Muscle of arm (tissue), 12 donors: Measurements from ENCODE around the gene FH. TPM values are rescaled to one million over a fixed set of nuclear protein-coding genes. Genes with fewer than 3 reads are reported as not detected.

Experiments used
- DNase-seq: peaks from one replicate; pipeline ENCODE4 v3.0.0-alpha.2; 2013
- polyA plus RNA-seq, 12 donors: library from polyadenylated mRNA; unstranded; fragments of 120-200 nt; gene quantifications; one replicate each; pipeline ENCODE4 v1.2.1, GENCODE V29; 2013; ENCODE audit not compliant: insufficient read length in 12 of 12

Gene FH
- polyA plus RNA-seq, 12 donors, result 47.5 to 89.4 (median 73.6) TPM; not detected in 1

DNA sequence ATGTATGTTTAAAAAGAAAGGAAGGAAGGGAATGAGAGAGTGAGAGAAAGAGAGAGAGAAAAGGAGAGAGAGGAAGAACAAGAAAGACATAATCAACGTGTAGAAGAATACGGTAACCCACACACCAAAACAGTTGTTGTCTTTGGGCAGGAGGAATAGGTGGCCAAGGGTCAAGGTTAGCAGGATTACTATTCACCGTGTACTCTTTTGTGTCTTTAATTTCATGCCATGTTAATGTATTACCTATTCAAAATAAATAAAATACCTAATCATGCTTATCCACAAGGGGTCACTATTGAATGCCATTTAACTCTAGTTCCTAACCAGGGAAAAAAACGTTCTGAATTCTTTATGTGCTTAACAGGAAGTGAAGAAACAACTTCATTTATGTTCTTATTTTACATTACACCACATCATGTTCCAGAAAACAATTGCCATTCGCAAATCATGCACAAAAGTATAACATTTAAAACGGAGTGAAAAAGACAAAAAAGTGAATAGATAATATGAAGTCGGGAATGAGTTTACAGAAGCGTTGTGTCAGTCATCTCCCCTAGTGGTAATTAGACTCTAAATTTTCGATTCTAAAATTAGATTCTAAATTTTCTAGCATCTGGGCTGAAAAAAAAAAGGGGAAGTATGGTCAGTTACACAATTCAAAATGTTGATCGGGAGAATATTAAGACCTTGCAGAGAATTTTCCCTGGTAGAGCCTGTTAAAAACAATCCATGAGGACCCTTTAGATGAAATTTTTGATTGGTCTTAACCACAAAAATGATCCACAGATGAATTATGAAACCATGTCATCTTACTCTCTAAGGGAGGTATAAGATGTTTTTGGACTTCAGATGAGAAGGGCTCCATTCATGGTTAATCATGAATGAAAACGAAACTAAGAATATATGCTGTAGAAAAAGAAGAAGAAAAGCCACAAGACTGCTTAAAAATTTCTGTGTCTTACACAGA lies 11.9 kb upstream of the FH start:
- peak; percentile 38 for DNase-seq

- DNase-seq, result no peak
These were observed 7.6 kb upstream of the FH start for GRCh38 chr1:241527146-241527545.

DNA sequence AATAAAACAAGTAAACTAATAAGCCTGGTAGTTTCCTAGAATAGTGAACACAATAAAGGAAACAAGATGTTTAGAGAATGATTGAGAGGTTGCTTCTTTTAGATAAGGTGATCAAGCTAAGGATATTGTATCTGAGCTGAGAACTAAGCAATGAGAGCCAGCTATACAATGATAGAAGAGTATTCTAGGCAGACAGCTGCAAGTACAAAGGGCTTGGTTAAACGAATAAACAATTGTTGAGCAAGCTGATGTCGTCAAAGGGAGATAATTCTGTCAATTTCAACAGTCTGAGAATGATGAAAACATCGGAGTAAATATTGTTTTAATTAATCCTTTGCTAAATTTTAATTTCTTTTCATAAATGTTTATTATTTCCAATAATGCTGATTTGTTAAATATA lies 5.5 kb upstream of the FH start:
- DNase-seq, result no peak

DNA sequence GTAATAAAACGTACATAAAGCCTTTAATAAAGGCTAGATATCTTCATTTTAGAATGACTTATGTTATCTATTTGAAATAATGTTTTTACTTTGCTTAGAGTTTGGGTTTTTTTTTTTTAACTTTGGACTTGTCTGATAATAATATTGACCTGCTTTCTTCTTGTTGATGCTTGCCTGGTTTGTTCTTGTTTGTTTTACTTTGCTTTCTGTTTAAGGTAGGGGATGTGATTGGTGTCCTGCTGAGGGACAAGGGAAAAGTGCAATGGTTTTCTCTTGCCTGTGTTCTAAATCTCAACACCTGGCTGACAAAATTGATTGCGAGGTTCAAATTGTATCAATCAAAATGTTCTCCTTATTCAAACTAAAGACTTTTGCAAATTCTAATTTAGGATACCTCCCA lies 2.2 kb upstream of the FH start:
- DNase-seq, result no peak

GRCh38 chr1:241520080-241520465 lies 518 bp upstream of the FH start:
- DNase-seq, result no peak

DNA sequence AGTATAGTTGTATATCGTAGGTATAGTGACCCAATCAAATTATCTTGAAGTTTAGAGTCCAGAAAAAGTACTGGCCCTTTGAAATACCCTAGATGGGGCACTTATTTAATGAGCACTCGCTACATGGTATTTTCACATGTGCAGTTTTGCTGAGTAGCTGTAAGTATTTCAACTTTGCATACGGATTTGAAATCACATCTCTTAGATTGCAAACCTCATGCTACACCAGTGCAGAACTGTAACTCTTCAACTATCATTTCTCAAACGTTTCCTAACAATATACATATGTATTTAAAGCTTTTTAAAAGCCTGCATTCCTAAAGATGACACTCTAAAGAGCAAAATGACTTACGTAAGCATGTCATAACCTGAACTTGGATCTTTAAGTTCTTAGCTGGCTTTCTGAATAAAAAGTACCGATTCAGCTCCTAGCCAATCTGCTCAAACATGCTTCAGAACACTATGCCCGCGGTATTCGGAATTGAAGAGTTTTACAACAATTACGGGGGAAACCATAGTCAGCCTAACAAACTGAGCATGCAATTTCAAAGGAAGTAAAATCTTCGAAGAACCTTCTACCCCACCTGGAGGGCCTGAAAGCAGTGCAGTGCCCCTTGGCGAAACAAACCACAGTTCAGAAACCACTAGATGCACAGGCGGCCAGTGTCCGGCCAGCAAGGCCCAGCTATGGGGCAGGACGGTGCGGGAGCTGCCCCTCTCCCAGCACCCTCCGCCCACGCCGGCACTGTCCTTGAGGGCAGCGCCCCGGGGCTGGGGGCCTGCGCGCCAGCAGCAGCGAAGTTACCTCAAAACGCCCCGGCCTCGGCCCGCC lies 863 bp downstream of the FH start:
- peak; percentile 7 for DNase-seq

DNA sequence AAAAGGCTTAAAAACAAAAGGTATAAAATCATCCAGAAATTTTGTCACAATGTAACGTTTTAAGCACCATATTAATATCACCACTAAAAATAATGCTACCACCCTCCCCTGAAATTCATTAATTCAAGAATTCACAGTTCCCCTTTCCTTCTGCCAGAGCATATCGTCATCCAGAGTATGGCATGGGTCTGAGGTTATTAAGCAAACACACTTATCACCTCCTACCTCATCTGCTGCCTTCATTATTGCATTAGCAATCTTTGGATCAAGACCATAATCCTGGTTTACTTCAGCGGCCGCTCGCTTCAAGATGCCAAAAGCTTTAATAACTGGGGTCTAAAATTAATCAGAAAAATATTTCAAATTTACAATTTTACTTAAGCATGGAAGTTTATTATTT lies 6.2 kb downstream of the FH start:
- DNase-seq, result no peak

DNA sequence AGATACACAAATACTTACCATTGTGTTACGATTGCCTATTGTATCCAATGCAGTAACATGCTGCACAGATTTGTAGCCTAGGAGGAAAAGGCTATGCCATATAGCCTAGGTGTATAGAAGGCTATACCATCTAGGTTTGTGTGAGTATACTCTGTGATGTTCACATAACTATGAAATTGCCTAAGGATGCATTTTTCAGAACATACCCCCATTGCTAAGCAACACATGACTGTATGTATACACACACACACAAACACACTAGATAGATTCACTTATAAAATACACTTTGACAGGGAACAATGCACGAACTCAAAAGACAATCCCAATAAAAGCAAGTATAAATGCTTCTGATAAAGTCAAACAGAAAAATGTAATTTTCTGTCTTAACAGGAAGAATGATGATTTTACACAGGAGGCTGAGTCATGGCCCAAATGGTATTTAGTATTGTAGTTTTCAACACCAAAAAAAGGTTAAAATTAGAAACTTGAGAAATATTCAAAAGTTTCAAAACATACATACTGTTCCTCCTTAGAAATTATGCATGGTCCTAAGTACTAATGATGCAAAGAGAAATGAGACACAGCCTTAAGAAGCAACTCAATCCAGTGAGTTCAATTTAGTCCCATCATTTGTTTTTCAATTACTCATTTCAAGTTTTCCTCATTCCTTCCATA lies 12.2 kb downstream of the FH start:
- DNase-seq, result no peak

DNA sequence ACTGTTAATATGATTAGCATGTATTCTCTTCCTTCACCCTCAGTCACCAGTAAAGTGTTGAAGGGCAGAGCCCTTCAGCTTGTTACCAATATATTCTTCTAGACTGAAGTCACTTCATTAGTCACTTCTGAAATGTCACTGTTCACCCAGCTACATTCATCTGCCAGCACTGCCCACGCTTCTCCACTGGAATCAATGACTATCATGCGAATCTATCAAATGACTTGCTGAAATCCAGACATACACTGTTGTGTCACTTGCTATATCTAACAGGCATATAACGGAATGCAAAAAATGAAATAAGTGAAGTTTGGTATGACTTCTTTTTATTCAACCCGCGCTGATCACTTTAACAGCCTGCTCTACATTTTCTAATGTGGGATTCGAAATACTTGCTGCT lies 16.1 kb downstream of the FH start:
- no peak for DNase-seq

GRCh38 chr1:241499910-241500309 lies 19.6 kb downstream of the FH start:
- peak; percentile 2 for DNase-seq

GRCh38 chr1:241495741-241496140 lies 23.8 kb downstream of the FH start:
- no peak for DNase-seq

DNA sequence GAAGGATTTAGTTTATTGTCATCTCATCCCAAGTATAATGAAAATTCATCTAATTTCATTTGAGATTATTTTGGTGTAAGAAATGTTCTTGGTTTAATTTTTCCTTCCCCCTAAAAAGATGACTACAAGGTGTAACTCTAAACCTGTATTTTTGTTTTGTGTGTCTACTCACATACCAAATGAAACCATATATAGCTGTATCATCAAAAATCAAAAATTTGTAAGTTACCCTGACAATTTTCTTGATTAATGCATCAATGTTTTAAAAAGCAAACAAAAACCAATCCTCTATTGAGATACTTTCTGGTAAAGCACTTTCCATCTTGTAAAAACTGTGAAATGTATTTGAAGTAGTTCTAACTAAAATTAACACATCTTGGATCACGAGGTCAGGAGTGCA lies 30.8 kb downstream of the FH start:
- no peak for DNase-seq

DNA sequence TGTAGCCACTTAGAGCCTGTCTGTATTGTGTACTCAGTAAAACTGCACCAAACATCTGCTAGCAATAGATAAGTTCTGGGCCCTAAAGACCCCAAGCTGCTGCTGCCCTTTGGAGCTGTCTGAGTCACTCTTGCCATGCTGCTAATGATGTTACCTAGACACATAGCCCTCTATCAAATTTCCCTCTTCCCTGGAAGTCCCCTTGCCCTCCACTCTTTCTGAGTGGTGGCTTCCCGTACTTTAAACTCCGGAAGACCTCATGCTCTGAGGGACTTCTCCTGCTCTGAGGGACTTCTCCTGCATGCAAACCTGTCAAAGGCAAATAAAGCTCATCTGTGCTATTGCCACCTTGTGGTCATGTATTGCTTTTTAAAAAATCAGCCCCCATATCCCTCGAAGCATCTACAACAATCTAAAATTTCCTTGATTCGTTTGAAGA lies 34.0 kb downstream of the FH start:
- DNase-seq, result no peak

DNA sequence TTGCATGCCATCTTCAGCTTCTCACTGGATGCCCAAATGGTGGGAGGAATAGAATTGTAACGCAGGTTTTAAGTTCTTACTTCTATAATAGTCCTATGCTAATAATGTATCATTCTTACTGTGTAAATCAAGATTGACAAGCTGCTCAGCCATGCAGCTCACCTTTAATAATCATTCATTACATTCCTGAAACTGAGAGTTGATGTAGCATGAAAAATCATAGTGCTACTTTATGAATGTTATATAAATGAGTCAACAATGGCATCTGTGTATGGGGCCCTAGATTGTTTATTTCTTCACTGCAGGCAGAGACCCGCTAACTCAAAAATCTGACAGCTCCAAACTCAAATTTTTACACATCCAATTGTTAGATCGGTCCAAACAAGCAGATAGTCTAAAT lies 34.4 kb downstream of the FH start:
- DNase-seq, result no peak

- no peak for DNase-seq
These were observed 36.7 kb downstream of the FH start for GRCh38 chr1:241482761-241483250.

DNA sequence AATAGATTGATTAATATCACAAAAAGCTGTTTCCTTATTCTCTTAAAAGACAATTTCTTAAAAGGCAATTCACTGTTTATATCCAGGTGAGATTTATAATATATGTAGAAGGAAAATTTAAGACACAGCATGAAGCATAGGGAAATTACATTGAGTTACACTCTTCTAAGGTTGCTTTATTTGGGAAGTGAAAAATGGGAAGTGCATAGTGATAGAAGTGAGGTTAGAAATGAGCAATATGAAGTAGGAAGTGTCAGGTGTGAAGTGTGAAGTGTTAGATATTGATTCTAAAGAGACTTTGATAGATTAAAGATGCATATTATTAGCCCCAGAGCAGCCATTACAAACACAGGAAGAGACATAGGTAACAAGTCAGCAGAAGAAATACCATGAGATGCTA lies 40.3 kb downstream of the FH start:
- no peak for DNase-seq

DNA sequence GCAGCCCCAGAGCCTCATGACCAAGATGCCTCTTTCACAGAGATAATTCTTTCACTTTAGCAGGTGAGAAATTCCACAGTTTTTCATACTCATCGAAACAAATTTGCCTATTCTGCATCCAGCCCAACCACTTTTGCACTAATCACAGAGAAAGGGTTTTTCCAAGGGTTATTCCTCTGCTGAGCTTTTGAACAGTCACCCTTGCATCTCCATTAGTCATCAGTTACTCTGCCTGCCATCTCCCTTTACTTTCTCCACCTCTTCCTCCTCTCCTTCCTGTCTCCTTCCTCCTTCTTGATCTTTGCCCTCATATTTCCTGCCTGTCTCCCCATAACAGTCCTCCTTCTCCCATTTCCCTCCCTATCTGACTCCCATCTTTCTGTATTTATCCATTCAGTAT lies 43.9 kb downstream of the FH start:
- no peak for DNase-seq

- DNase-seq, result no peak
These were observed 46.5 kb downstream of the FH start for GRCh38 chr1:241473026-241473425.

DNA sequence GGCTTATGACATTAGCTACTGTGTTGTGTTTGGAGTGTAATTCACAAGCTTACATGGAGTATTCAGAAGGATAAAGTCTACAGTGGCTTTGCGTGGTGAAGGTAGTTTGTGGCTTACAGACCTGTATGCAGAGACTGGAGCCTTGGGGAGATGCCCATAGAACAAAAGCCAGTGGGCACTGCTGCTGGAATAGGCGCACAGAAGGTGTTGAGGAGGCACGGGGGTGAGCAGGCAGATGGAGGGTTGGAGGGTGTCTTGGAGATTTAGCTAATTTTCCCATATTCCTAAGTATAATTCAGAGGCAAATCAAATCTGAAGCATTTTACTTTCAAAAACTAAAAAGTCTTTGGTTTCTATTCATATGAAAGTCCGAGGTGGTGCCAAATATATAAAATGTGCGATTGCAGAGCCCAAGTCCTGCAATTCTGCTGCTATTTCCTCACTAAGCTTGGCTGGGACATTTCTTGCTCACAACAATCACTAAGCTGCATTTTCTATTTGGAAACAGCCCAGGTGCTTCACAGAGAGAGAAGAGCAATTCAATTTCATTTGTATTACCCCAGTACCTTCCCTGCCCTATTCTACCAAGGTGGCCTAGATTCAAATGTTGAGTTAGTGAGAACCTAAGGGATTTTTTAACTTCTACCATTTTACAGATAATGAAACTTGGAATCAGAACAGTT lies 48.5 kb downstream of the FH start:
- DNase-seq, result no peak

DNA sequence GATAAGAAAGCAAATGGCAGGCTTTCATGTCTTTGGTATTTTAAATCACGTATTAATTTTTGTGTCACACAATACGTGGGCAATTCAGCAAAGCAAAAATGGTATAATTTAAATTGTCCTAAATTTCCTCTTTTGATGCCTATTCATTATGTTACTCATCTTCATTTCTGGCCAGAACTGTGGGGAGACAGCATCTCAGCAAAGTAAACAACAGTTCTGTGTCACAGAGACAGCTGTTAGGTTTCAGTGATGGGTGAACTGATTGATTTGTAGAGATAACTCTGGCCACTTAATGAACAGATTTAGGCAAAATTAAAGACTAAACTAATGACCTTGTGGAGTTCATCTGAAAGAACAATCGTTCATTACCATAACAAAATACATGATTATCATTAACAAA lies 49.2 kb downstream of the FH start:
- no peak for DNase-seq

DNA sequence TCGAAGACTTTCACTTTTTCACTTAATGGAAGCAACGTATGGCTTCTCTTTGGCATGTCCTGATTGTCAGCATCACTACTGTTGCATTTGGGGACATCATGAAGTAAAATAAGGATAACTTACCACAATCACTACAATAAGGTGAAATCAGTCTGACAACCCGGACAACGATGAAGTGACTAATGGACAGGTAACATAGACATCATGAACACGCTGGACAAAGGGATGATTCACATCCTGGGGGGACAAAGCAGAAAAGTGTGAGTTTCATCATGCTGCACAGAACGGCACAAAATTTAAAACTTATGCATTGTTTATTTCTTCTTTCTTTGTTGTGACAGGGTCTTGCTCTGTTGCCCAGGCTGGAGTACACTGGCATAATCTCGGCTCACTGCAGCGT lies 53.9 kb downstream of the FH start:
- no peak for DNase-seq

DNA sequence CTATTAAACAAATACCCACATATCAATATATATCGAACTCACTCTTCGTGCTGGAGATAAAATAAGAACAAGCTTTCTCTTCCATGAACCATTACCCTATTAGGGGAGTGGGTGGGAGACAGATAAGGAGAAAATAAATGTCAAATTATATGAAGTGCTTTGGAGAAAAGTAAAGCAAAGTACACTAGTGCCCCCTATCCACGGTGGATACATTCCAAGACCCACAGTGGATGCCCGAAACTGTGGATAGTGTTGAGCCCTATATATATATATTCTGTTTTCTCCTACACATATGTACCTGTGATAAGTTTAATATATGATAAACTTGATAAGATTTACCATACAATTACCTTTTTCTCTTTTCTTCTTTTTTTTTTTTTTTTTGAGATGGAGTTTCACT lies 54.6 kb downstream of the FH start:
- no peak for DNase-seq
